HEK293 (cell line): ENCODE results near the gene CBFA2T2.
A peak's percentile ranks its signal among the peaks of the same experiment; 100 is the strongest.

ENCODE experiments used
- CTCF ChIA-PET: fragments of 350-600 bp; formaldehyde crosslinking; extraction: SDS; loops from one replicate; lab custom pipeline; 2021; ENCODE audit warnings: antibody characterized with exemption; lab: Yijun Ruan, JAX
- POLR2A ChIA-PET: fragments of 300-600 bp; formaldehyde crosslinking; extraction: SDS; loops from one replicate; lab custom pipeline; 2020; ENCODE audit warnings: antibody characterized with exemption, inconsistent platforms; lab: Yijun Ruan, JAX
- H3K27ac ChIP-seq: fragments of 200-500 bp; sonication (Bioruptor generic); 2 replicates; pipeline ENCODE4 v1.5.1; 2014; ENCODE audit warnings: low read depth, low read length, control low read depth, inconsistent platforms; ENCODE audit errors: extremely low read depth
- H3K36me3 ChIP-seq, 2 experiments: fragments of 200-500 bp in 1 of 2; sonication (Bioruptor generic) in 1 of 2; 1 replicate in 1 of 2; 2 replicates in 1 of 2; pipeline ENCODE4 v1.5.1; 2014 to 2017; ENCODE audit warnings: inconsistent platforms in 2 of 2, low read length in 2 of 2; ENCODE audit not compliant: control insufficient read depth in 2 of 2, insufficient read depth in 1 of 2
- H3K4me1 ChIP-seq: fragments of 200-500 bp; sonication (Bioruptor generic); 2 replicates; pipeline ENCODE4 v1.5.1; 2014; ENCODE audit warnings: mild to moderate bottlenecking, low read length, inconsistent platforms; ENCODE audit not compliant: control insufficient read depth, insufficient read depth
- H3K4me3 ChIP-seq: 2 replicates; pipeline ENCODE4 v1.5.1; 2011; ENCODE audit warnings: low read depth, mild to moderate bottlenecking, control low read depth, low read length, moderate library complexity
- H3K9me3 ChIP-seq: fragments of 200-500 bp; sonication (Bioruptor generic); 2 replicates; pipeline ENCODE4 v1.5.1; 2014; ENCODE audit warnings: low read depth, low read length, inconsistent platforms; ENCODE audit not compliant: control insufficient read depth, insufficient read depth
- EGR2 ChIP-seq: fragments of 450-650 bp; formaldehyde crosslinking; IDR thresholded peaks from 2 replicates; pipeline ENCODE4 v1.5.1; 2016; ENCODE audit warnings: low read depth, missing biosample characterization, missing genetic modification characterization
- GLIS1 ChIP-seq: fragments of 450-650 bp; formaldehyde crosslinking; IDR thresholded peaks from 2 replicates; pipeline ENCODE4 v1.5.1; 2016; ENCODE audit warnings: missing biosample characterization, missing genetic modification characterization
- GLIS2 ChIP-seq: fragments of 450-650 bp; formaldehyde crosslinking; IDR thresholded peaks from 2 replicates; pipeline ENCODE4 v1.5.1; 2016; ENCODE audit warnings: missing biosample characterization, missing genetic modification characterization
- KLF10 ChIP-seq: fragments of 450-650 bp; IDR thresholded peaks from 2 replicates; pipeline ENCODE4 v1.5.1; 2018; ENCODE audit warnings: missing biosample characterization, mild to moderate bottlenecking, missing genetic modification characterization
- MZF1 ChIP-seq: fragments of 450-650 bp; formaldehyde crosslinking; IDR thresholded peaks from 2 replicates; pipeline ENCODE4 v1.5.1; 2017; ENCODE audit warnings: missing biosample characterization, missing genetic modification characterization, borderline replicate concordance
- OVOL3 ChIP-seq: fragments of 450-650 bp; formaldehyde crosslinking; IDR thresholded peaks from 2 replicates; pipeline ENCODE4 v1.5.1; 2016; ENCODE audit warnings: missing biosample characterization, missing genetic modification characterization
- SP2 ChIP-seq: fragments of 450-650 bp; formaldehyde crosslinking; IDR thresholded peaks from 2 replicates; pipeline ENCODE4 v1.5.1; 2016; ENCODE audit warnings: missing biosample characterization, missing genetic modification characterization
- SP3 ChIP-seq: fragments of 450-650 bp; formaldehyde crosslinking; IDR thresholded peaks from 2 replicates; pipeline ENCODE4 v1.5.1; 2016; ENCODE audit warnings: missing biosample characterization, missing genetic modification characterization
- YY1 ChIP-seq: fragments of 450-650 bp; formaldehyde crosslinking; IDR thresholded peaks from 2 replicates; pipeline ENCODE4 v1.5.1; 2018; ENCODE audit warnings: missing biosample characterization, missing genetic modification characterization
- ZBTB17 ChIP-seq: fragments of 450-650 bp; formaldehyde crosslinking; IDR thresholded peaks from 2 replicates; pipeline ENCODE4 v1.5.1; 2016; ENCODE audit warnings: missing biosample characterization, missing genetic modification characterization
- ZBTB20 ChIP-seq: fragments of 450-650 bp; formaldehyde crosslinking; IDR thresholded peaks from 2 replicates; pipeline ENCODE4 v1.5.1; 2016; ENCODE audit warnings: missing biosample characterization, missing genetic modification characterization
- ZBTB8A ChIP-seq: fragments of 450-650 bp; formaldehyde crosslinking; IDR thresholded peaks from 2 replicates; pipeline ENCODE4 v1.5.1; 2016; ENCODE audit warnings: missing biosample characterization, missing genetic modification characterization
- ZEB2 ChIP-seq: fragments of 450-650 bp; formaldehyde crosslinking; IDR thresholded peaks from 2 replicates; pipeline ENCODE4 v1.5.1; 2016; ENCODE audit warnings: missing biosample characterization, missing genetic modification characterization
- ZNF248 ChIP-seq: fragments of 450-650 bp; formaldehyde crosslinking; IDR thresholded peaks from 2 replicates; pipeline ENCODE4 v1.5.1; 2017; ENCODE audit warnings: missing biosample characterization, missing genetic modification characterization
- ZNF324 ChIP-seq: fragments of 450-650 bp; formaldehyde crosslinking; IDR thresholded peaks from 2 replicates; pipeline ENCODE4 v1.5.1; 2016; ENCODE audit warnings: missing biosample characterization, missing genetic modification characterization
- ZNF600 ChIP-seq: fragments of 450-650 bp; formaldehyde crosslinking; IDR thresholded peaks from 2 replicates; pipeline ENCODE4 v1.5.1; 2016; ENCODE audit warnings: missing biosample characterization, missing genetic modification characterization
- ZNF677 ChIP-seq: fragments of 450-650 bp; IDR thresholded peaks from 2 replicates; pipeline ENCODE4 v1.5.0; 2018; ENCODE audit warnings: missing biosample characterization, mild to moderate bottlenecking, missing genetic modification characterization, moderate library complexity
- ZNF791 ChIP-seq: fragments of 450-650 bp; formaldehyde crosslinking; IDR thresholded peaks from 2 replicates; pipeline ENCODE4 v1.5.1; 2016; ENCODE audit warnings: missing biosample characterization, missing genetic modification characterization
- ZNF792 ChIP-seq: fragments of 450-650 bp; formaldehyde crosslinking; IDR thresholded peaks from 2 replicates; pipeline ENCODE4 v1.5.1; 2016; ENCODE audit warnings: missing biosample characterization, missing genetic modification characterization
- ZNF843 ChIP-seq: fragments of 450-650 bp; formaldehyde crosslinking; IDR thresholded peaks from 2 replicates; pipeline ENCODE4 v1.5.1; 2016; ENCODE audit warnings: missing biosample characterization, missing genetic modification characterization
- ZXDB ChIP-seq: fragments of 450-650 bp; formaldehyde crosslinking; IDR thresholded peaks from 2 replicates; pipeline ENCODE4 v1.5.1; 2016; ENCODE audit warnings: missing biosample characterization, missing genetic modification characterization
- TF ChIP-seq, protein P1 (sequence below): fragments of 450-650 bp; formaldehyde crosslinking; IDR thresholded peaks from 2 replicates; pipeline ENCODE4 v1.5.1; 2016; ENCODE audit warnings: missing biosample characterization, missing genetic modification characterization
- TF ChIP-seq, protein P2 (sequence below): fragments of 450-650 bp; formaldehyde crosslinking; optimal IDR thresholded peaks from 2 replicates; pipeline ENCODE3; 2016; ENCODE audit warnings: missing biosample characterization, mild to moderate bottlenecking, missing genetic modification characterization
- TF ChIP-seq, protein P3 (sequence below): fragments of 450-650 bp; formaldehyde crosslinking; IDR thresholded peaks from 2 replicates; pipeline ENCODE4 v1.5.1; 2016; ENCODE audit warnings: missing biosample characterization, missing genetic modification characterization
- TF ChIP-seq, protein P4 (sequence below): fragments of 450-650 bp; formaldehyde crosslinking; IDR thresholded peaks from 2 replicates; pipeline ENCODE4 v1.5.1; 2016; ENCODE audit warnings: missing biosample characterization, missing genetic modification characterization
- TF ChIP-seq, protein P5 (sequence below): fragments of 450-650 bp; formaldehyde crosslinking; IDR thresholded peaks from 2 replicates; pipeline ENCODE4 v1.5.1; 2016; ENCODE audit warnings: missing biosample characterization, missing genetic modification characterization
- TF ChIP-seq, protein P6 (sequence below): fragments of 450-650 bp; formaldehyde crosslinking; IDR thresholded peaks from 2 replicates; pipeline ENCODE4 v1.5.1; 2016; ENCODE audit warnings: missing biosample characterization, missing genetic modification characterization

The CBFA2T2 gene

DNA sequence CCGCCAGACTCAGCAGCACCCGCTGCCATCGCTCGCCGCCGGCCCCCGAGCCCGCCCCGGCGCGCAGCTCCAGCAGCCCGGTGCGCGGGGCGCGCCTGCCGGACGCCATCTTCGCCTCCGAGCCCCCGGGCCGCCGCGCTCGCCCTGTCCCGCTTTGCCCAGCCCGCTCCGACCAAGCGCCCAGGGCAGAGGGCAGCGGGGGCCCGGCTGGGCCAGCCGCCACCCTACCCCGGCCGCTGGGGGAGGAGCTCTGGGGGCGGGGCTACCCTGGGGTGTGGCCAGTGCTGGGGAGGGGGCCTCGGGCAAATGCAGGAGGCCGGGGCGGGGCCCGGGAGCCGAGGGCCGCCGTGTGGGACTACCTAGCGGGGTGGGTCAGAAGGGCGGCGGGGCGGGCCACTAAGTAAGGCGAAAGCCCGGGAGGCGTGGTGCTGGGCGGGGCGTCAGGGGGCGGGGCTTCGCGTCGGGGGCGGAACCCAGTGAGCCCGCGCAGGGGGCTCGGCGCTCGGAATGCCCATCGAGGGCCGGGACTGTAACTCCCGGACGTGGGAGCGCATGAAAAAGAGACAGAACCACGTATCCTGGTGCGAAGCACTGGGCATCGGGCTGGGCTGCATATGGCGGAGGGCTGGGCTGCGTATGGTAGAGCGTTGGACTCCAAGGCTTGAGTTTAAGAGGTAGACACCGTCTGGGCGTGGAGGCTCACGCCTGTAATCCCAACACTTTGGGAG, 46.2 kb upstream of the CBFA2T2 start, which contains the start of gene SNTA1:
Gene SNTA1, minus strand, starts transcription at position 252 of the 728 bp plus-strand sequence. Its CDS starts 143 bp downstream, at position 109.
- Histone ChIP-seq H3K27ac (peak within 1 kb of the TSS; percentile 66; the same call in 1 of the 2 replicates), H3K4me1 (no peaks in the 10 kb centered on the region; the same call in 1 of the 2 replicates), H3K9me3 (no peaks in the 10 kb centered on the region), H3K4me3 (peak within 1 kb of the TSS; percentile 56), H3K36me3 (peaks cover 0 to 1% of the 10 kb centered on the region in 2 experiments; a peak in 2 of 3 replicates)
- ChIA-PET CTCF (interaction anchor here (0.6 kb wide), 1 partner anchor 324 kb away, joined by 3 read pairs; no protein-coding TSS in a partner anchor), POLR2A (interaction anchor here (0.5 to 1.5 kb wide), 11 partner anchors 9 to 669 kb away, joined by 3 to 12 read pairs (median 4); partner anchors contain the start of genes C20orf144, CBFA2T2, CDK5RAP1 and EIF2S2)
- TF ChIP-seq ZNF843 (tag by site-specific recombination) (no peak), ZNF677 (tag by site-specific recombination) (0 out of 2 replicates have a peak, but pooled peaks have one; percentile 46), ZNF791 (tag by site-specific recombination) (no peak), ZNF248 (no peak), MZF1 (no peak), EGR2 (tag by site-specific recombination) (0 out of 2 replicates have a peak, but pooled peaks have one; percentile 5), ZNF600 (tag by site-specific recombination) (peak; percentile 75), ZBTB8A (tag by site-specific recombination) (peak; percentile 83), ZBTB17 (tag by site-specific recombination) (peak; percentile 97), ZNF324 (no peak), SP2 (tag by site-specific recombination) (peak; percentile 82), ZNF792 (no peak), ZEB2 (tag by site-specific recombination) (peak; percentile 21; the same call in 1 of the 2 replicates), ZXDB (tag by site-specific recombination) (peak; percentile 48; the same call in 1 of the 2 replicates), GLIS2 (tag by site-specific recombination) (peak; percentile 81), ZBTB20 (tag by site-specific recombination) (0 out of 2 replicates have a peak, but pooled peaks have one; percentile 49), YY1 (tag by site-specific recombination) (0 out of 2 replicates have a peak, but pooled peaks have one; percentile 16), SP3 (tag by site-specific recombination) (peak; percentile 87), GLIS1 (peak; percentile 48), KLF10 (peak; percentile 62), OVOL3 (tag by site-specific recombination) (peak; percentile 22; the same call in 1 of the 2 replicates)
- TF ChIP-seq, protein P1, sequence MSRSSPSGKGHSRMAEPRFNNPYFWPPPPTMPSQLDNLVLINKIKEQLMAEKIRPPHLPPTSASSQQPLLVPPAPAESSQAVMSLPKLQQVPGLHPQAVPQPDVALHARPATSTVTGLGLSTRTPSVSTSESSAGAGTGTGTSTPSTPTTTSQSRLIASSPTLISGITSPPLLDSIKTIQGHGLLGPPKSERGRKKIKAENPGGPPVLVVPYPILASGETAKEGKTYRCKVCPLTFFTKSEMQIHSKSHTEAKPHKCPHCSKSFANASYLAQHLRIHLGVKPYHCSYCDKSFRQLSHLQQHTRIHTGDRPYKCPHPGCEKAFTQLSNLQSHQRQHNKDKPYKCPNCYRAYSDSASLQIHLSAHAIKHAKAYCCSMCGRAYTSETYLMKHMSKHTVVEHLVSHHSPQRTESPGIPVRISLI (tag by site-specific recombination), result no peak
- TF ChIP-seq, protein P2, sequence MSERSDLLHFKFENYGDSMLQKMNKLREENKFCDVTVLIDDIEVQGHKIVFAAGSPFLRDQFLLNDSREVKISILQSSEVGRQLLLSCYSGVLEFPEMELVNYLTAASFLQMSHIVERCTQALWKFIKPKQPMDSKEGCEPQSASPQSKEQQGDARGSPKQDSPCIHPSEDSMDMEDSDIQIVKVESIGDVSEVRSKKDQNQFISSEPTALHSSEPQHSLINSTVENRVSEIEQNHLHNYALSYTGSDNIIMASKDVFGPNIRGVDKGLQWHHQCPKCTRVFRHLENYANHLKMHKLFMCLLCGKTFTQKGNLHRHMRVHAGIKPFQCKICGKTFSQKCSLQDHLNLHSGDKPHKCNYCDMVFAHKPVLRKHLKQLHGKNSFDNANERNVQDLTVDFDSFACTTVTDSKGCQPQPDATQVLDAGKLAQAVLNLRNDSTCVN (tag by site-specific recombination), result peak; percentile 60
- TF ChIP-seq, protein P3, sequence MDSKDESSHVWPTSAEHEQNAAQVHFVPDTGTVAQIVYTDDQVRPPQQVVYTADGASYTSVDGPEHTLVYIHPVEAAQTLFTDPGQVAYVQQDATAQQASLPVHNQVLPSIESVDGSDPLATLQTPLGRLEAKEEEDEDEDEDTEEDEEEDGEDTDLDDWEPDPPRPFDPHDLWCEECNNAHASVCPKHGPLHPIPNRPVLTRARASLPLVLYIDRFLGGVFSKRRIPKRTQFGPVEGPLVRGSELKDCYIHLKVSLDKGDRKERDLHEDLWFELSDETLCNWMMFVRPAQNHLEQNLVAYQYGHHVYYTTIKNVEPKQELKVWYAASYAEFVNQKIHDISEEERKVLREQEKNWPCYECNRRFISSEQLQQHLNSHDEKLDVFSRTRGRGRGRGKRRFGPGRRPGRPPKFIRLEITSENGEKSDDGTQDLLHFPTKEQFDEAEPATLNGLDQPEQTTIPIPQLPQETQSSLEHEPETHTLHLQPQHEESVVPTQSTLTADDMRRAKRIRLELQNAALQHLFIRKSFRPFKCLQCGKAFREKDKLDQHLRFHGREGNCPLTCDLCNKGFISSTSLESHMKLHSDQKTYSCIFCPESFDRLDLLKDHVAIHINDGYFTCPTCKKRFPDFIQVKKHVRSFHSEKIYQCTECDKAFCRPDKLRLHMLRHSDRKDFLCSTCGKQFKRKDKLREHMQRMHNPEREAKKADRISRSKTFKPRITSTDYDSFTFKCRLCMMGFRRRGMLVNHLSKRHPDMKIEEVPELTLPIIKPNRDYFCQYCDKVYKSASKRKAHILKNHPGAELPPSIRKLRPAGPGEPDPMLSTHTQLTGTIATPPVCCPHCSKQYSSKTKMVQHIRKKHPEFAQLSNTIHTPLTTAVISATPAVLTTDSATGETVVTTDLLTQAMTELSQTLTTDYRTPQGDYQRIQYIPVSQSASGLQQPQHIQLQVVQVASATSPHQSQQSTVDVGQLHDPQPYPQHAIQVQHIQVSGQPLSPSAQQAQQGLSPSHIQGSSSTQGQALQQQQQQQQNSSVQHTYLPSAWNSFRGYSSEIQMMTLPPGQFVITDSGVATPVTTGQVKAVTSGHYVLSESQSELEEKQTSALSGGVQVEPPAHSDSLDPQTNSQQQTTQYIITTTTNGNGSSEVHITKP (tag by site-specific recombination), result peak; percentile 21
- TF ChIP-seq, protein P4, sequence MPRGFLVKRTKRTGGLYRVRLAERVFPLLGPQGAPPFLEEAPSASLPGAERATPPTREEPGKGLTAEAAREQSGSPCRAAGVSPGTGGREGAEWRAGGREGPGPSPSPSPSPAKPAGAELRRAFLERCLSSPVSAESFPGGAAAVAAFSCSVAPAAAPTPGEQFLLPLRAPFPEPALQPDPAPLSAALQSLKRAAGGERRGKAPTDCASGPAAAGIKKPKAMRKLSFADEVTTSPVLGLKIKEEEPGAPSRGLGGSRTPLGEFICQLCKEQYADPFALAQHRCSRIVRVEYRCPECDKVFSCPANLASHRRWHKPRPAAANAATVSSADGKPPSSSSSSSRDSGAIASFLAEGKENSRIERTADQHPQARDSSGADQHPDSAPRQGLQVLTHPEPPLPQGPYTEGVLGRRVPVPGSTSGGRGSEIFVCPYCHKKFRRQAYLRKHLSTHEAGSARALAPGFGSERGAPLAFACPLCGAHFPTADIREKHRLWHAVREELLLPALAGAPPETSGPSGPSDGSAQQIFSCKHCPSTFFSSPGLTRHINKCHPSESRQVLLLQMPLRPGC (tag by site-specific recombination), result peak; percentile 15; the same call in 1 of the 2 replicates
- TF ChIP-seq, protein P5, sequence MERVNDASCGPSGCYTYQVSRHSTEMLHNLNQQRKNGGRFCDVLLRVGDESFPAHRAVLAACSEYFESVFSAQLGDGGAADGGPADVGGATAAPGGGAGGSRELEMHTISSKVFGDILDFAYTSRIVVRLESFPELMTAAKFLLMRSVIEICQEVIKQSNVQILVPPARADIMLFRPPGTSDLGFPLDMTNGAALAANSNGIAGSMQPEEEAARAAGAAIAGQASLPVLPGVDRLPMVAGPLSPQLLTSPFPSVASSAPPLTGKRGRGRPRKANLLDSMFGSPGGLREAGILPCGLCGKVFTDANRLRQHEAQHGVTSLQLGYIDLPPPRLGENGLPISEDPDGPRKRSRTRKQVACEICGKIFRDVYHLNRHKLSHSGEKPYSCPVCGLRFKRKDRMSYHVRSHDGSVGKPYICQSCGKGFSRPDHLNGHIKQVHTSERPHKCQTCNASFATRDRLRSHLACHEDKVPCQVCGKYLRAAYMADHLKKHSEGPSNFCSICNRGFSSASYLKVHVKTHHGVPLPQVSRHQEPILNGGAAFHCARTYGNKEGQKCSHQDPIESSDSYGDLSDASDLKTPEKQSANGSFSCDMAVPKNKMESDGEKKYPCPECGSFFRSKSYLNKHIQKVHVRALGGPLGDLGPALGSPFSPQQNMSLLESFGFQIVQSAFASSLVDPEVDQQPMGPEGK (tag by site-specific recombination), result peak; percentile 62
- TF ChIP-seq, protein P6, sequence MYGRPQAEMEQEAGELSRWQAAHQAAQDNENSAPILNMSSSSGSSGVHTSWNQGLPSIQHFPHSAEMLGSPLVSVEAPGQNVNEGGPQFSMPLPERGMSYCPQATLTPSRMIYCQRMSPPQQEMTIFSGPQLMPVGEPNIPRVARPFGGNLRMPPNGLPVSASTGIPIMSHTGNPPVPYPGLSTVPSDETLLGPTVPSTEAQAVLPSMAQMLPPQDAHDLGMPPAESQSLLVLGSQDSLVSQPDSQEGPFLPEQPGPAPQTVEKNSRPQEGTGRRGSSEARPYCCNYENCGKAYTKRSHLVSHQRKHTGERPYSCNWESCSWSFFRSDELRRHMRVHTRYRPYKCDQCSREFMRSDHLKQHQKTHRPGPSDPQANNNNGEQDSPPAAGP (tag by site-specific recombination), result peak; percentile 48; the same call in 1 of the 2 replicates
